Upper lobe of right lung (tissue), 1 donor: ENCODE data around the gene CFAP20DC. TPM values are rescaled to one million over a fixed set of nuclear protein-coding genes. Genes with fewer than 3 reads are reported as not detected.

Source experiments
- ATAC-seq: fragments of 200-7000 bp; cut with Tn5 transposase; one replicate; pipeline ENCODE4 v1.9.1; 2020; ENCODE audit warnings: mild to moderate bottlenecking, moderate library complexity
- DNase-seq: peaks from one replicate; pipeline ENCODE4 v3.0.0-alpha.2; 2020
- H3K27ac ChIP-seq: fragments of 200-600 bp; one replicate; pipeline ENCODE4 v1.8.0; 2022
- H3K27me3 ChIP-seq: fragments of 200-600 bp; one replicate; pipeline ENCODE4 v1.8.0; 2022; ENCODE audit warnings: mild to moderate bottlenecking
- H3K36me3 ChIP-seq: fragments of 200-600 bp; one replicate; pipeline ENCODE4 v1.8.0; 2022
- H3K4me1 ChIP-seq: fragments of 200-600 bp; one replicate; pipeline ENCODE4 v1.8.0; 2022
- H3K4me3 ChIP-seq: fragments of 200-600 bp; one replicate; pipeline ENCODE4 v1.8.0; 2022; ENCODE audit warnings: mild to moderate bottlenecking
- H3K9me3 ChIP-seq: fragments of 200-600 bp; one replicate; pipeline ENCODE4 v1.8.0; 2022
- CTCF ChIP-seq: fragments of 200-600 bp; IDR thresholded peaks from one replicate; pipeline ENCODE4 v1.8.0; 2022; ENCODE audit warnings: antibody characterized with exemption
- intact Hi-C: fragments of 100-400 bp; cut with DNase I; formaldehyde crosslinking; loops from one replicate; pipeline ENCODE4 v1.11.0; 2022
- total RNA-seq: library from RNA; stranded (reverse); fragmentation: NEBNext Ultra II Directional; extraction: Animal tissue kit (Norgen Biotek cat#: 25700); gene quantifications from one replicate; pipeline ENCODE4 v1.2.1, GENCODE V29; 2021
- donor health status: DM: no; HTN: yes; CAD: no; lungs with severe emphysema.

CFAP20DC gene
- total RNA-seq, 1 donor from 2014 or later, result not detected

- intact Hi-C loops, result no loop called here
- no peaks in the 10 kb centered on the region for H3K27me3 ChIP-seq
- TF ChIP-seq CTCF, result no peak
Observed at GRCh38 chr3:58999134-58999773, 50.6 kb downstream of the CFAP20DC start.

DNA sequence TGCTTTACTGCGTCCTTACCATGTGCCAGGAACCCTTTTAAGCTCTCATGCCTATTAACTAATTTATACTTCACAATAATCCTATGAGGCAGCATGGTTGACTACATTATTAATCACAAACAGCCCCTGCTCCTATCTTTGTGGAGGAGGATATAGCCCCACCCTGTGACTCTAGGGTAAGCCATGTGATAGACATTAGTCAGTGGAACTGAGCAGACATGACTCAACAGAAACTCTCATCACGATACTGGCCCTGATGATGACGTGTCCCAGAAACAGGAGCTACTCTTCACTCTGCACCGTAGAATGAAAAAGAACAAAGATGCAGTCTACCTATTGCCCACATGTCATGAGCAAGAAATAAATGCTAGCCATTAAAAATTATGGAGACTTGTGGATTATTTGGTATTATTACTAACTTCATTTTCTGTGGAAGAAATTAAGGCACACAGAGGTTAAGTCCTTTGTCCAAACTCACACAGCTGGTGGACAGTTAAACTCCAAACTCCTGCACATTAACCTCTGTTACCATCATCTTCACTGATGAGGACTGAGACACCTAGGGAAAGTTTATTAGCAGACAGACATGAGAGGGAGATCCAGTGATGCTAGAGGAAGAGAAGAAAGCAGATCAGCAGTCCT lies 51.2 kb downstream of the CFAP20DC start:
- DNase-seq (no peak), ATAC-seq (no peak)
- Histone ChIP-seq H3K4me3 (no peak overlapping the region), H3K36me3 (no peaks in the 10 kb centered on the region), H3K4me1 (no peaks in the 10 kb centered on the region), H3K27me3 (no peaks in the 10 kb centered on the region), H3K9me3 (no peaks in the 10 kb centered on the region), H3K27ac (no peak overlapping the region)
- intact Hi-C loops, result no loop called here
- TF ChIP-seq CTCF, result no peak

More at GRCh38 chr3:58999134-58999773, 50.6 kb downstream of the CFAP20DC start:
- no peak overlapping the region for H3K27ac ChIP-seq
- no peaks in the 10 kb centered on the region for H3K9me3 ChIP-seq
- no peak for ATAC-seq
- no peaks in the 10 kb centered on the region for H3K36me3 ChIP-seq
- no peak for DNase-seq
- no peak overlapping the region for H3K4me3 ChIP-seq
- no peaks in the 10 kb centered on the region for H3K4me1 ChIP-seq

DNA sequence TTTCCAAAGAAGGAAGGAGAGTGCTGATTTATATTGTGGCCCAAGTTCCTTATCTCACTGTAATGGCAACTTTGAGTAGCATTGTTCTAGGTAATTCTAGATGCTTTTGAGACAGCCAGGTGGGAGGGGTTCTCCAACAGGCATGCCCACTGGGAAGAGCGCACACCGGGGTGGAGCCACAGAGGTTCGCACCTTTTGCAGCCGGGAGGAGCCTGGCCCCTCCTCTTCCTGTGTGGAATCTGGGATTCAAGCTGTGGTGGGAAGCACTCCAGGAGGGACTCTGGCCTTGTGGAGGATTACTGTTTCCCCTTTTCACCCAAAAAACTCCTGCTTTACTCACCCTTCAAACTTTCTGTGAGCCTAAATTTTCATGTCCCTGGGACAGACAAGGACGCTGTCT lies 53.1 kb downstream of the CFAP20DC start:
- H3K4me1 ChIP-seq, result no peaks in the 10 kb centered on the region
- DNase-seq, result no peak
- no peaks in the 10 kb centered on the region for H3K27me3 ChIP-seq
- no peak for TF ChIP-seq CTCF
- H3K9me3 ChIP-seq, result no peaks in the 10 kb centered on the region
- no peak overlapping the region for H3K27ac ChIP-seq
- no peaks in the 10 kb centered on the region for H3K36me3 ChIP-seq
- ATAC-seq, result no peak
- intact Hi-C loops, result no loop called here
- no peak overlapping the region for H3K4me3 ChIP-seq

- intact Hi-C loops, result no loop called here
- Histone ChIP-seq H3K36me3 (no peaks in the 10 kb centered on the region), H3K27ac (no peak overlapping the region), H3K27me3 (no peaks in the 10 kb centered on the region), H3K4me3 (no peak overlapping the region), H3K4me1 (no peaks in the 10 kb centered on the region), H3K9me3 (no peaks in the 10 kb centered on the region)
- DNase-seq (no peak), ATAC-seq (peak; percentile 40)
- TF ChIP-seq CTCF, result peak; percentile 56
Observed at GRCh38 chr3:58994746-58995330, 55.0 kb downstream of the CFAP20DC start.

- H3K27ac ChIP-seq, result no peak overlapping the region
- H3K4me3 ChIP-seq, result no peak overlapping the region
- intact Hi-C loops, result no loop called here
- no peaks in the 10 kb centered on the region for H3K4me1 ChIP-seq
- DNase-seq (no peak), ATAC-seq (no peak)
- no peaks in the 10 kb centered on the region for H3K9me3 ChIP-seq
- H3K27me3 ChIP-seq, result no peaks in the 10 kb centered on the region
- no peaks in the 10 kb centered on the region for H3K36me3 ChIP-seq
- TF ChIP-seq CTCF, result no peak
Observed at GRCh38 chr3:58993547-58993946, 56.3 kb downstream of the CFAP20DC start.
